PC-9 (cell line): ENCODE results near the gene ZNF221.

Experiments
- EZH2 ChIP-seq: fragments of 200-600 bp; sonication (generic); IDR thresholded peaks from 2 replicates; pipeline ENCODE4 v1.8.0; 2017; ENCODE audit warnings: antibody characterized with exemption, low read depth
- TF ChIP-seq, protein P1 (sequence below): fragments of 200-600 bp; sonication (generic); conservative IDR thresholded peaks from 2 replicates; pipeline ENCODE4 v1.6.1; 2017; ENCODE audit warnings: mixed run types, antibody characterized with exemption, mild to moderate bottlenecking, moderate library complexity

DNA sequence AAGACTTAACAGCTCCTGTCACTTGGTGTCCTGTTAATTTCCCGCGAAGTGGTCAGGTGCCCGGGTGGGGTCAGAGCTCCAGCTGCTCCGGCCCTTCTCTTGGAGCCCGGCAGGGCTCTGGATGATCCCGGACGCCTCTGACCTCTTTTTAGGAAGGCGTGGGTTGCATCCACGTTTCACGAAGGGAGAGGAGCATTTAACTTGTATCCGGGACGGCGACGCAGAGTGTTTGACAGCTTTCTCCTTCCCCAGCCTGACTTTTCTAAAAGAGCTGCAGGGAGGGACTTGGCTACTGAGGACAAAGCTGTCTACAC, 33.6 kb downstream of the ZNF221 start:
- TF ChIP-seq, protein P1, sequence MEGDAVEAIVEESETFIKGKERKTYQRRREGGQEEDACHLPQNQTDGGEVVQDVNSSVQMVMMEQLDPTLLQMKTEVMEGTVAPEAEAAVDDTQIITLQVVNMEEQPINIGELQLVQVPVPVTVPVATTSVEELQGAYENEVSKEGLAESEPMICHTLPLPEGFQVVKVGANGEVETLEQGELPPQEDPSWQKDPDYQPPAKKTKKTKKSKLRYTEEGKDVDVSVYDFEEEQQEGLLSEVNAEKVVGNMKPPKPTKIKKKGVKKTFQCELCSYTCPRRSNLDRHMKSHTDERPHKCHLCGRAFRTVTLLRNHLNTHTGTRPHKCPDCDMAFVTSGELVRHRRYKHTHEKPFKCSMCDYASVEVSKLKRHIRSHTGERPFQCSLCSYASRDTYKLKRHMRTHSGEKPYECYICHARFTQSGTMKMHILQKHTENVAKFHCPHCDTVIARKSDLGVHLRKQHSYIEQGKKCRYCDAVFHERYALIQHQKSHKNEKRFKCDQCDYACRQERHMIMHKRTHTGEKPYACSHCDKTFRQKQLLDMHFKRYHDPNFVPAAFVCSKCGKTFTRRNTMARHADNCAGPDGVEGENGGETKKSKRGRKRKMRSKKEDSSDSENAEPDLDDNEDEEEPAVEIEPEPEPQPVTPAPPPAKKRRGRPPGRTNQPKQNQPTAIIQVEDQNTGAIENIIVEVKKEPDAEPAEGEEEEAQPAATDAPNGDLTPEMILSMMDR = no peak
- TF ChIP-seq EZH2 = no peak
